Sigmoid colon (tissue), 4 donors: ENCODE data around the gene NPIPB2.

Experiments
- CTCF ChIP-seq, 4 experiments: fragments of 450-650 bp in 3 of 4; fragments of 200-600 bp in 1 of 4; IDR thresholded peaks; one replicate each; pipeline ENCODE4 v1.5.1; 2016 to 2019; ENCODE audit warnings: antibody characterized with exemption in 4 of 4, mild to moderate bottlenecking in 3 of 4, moderate library complexity in 2 of 4
- POLR2A ChIP-seq, 2 donors: fragments of 450-650 bp; IDR thresholded peaks; one replicate each; pipeline ENCODE4 v1.6.1; 2016; ENCODE audit warnings: antibody characterized with exemption in 2 of 2, mild to moderate bottlenecking in 2 of 2, moderate library complexity in 2 of 2
- POLR2AphosphoS5 ChIP-seq, 4 donors: sonication (generic); formaldehyde crosslinking; IDR thresholded peaks; one replicate each; pipeline ENCODE4 v1.6.1; 2017; ENCODE audit warnings: antibody characterized with exemption in 4 of 4

GRCh38 chr16:11963706-11964105, 21.9 kb upstream of the NPIPB2 start:
- TF ChIP-seq POLR2A (IDR thresholded peaks at IDR 0.05) (no peak), POLR2AphosphoS5 (IDR thresholded peaks at IDR 0.05) (no peak), CTCF (IDR thresholded peaks at IDR 0.05) (no peak)
